Left ventricle myocardium inferior (tissue), 1 donor: Measurements from ENCODE around the gene FOCAD. TPM values are rescaled to one million over a fixed set of nuclear protein-coding genes. Genes with fewer than 3 reads are reported as not detected.

Source experiments
- DNase-seq: peaks from one replicate; pipeline ENCODE4 v3.0.0-alpha.2; 2020
- H3K27ac ChIP-seq: fragments of 200-600 bp; replicated peaks from 2 replicates; pipeline ENCODE4 v1.8.0; 2021
- H3K27me3 ChIP-seq: fragments of 200-600 bp; 2 replicates; pipeline ENCODE4 v1.8.0; 2021; ENCODE audit warnings: low read depth
- H3K36me3 ChIP-seq: fragments of 200-600 bp; 2 replicates; pipeline ENCODE4 v1.8.0; 2021
- H3K4me1 ChIP-seq: fragments of 200-600 bp; 2 replicates; pipeline ENCODE4 v1.8.0; 2021
- H3K4me3 ChIP-seq: fragments of 200-600 bp; 2 replicates; pipeline ENCODE4 v1.8.0; 2021; ENCODE audit warnings: mild to moderate bottlenecking, moderate library complexity
- H3K9me3 ChIP-seq: fragments of 200-600 bp; replicated peaks from 2 replicates; pipeline ENCODE4 v1.8.0; 2021
- CTCF ChIP-seq: fragments of 200-600 bp; IDR thresholded peaks from 2 replicates; pipeline ENCODE4 v1.8.0; 2021; ENCODE audit warnings: antibody characterized with exemption, mild to moderate bottlenecking, borderline replicate concordance
- intact Hi-C: fragments of 100-400 bp; cut with micrococcal nuclease; formaldehyde crosslinking; loops from one replicate; pipeline ENCODE4 v1.11.0; 2022
- total RNA-seq: library from RNA; stranded (reverse); fragmentation: NEBNext Ultra II Directional; extraction: Animal tissue kit (Norgen Biotek cat#: 25700); gene quantifications from one replicate; pipeline ENCODE4 v1.2.1, GENCODE V29; 2021
- donor health status: DM: no; HTN: yes; CAD: no; lungs with severe emphysema.

Gene FOCAD
- total RNA-seq, 1 donor from 2014 or later = 29.0 TPM

DNA sequence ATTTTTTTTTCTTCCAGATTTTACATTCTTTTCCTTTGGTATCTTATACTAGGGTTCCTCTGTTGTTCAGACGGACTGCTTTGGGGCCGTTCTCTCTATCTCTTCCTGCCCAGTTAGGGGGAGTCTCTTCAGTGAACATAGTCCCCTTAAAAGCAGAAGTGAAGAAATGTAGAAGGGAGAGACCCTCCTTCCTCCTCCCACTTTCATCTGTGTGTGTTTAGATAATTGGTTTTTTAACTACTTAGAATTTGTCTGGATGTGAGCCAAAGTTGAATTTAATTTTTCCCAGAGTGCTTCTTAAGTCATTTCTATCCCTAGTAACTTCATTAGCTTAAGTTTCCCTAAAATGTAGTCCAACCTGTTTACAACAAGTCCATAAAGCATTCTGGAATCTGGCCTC, 179.9 kb downstream of the FOCAD start:
- H3K4me3 ChIP-seq = no peak overlapping the region
- no peak overlapping the region for H3K27ac ChIP-seq
- no peak for DNase-seq
- H3K36me3 ChIP-seq = peaks cover 8% of the 10 kb centered on the region
- H3K4me1 ChIP-seq = no peaks in the 10 kb centered on the region
- TF ChIP-seq CTCF = no peak
- no peaks in the 10 kb centered on the region for H3K27me3 ChIP-seq
- intact Hi-C loops = no loop called here
- H3K9me3 ChIP-seq = no peaks in the 10 kb centered on the region

GRCh38 chr9:20865347-20865746, 181.3 kb downstream of the FOCAD start:
- H3K4me1 ChIP-seq = no peaks in the 10 kb centered on the region
- H3K9me3 ChIP-seq = no peaks in the 10 kb centered on the region
- H3K27me3 ChIP-seq = no peaks in the 10 kb centered on the region
- H3K4me3 ChIP-seq = no peak overlapping the region
- no peak for DNase-seq
- intact Hi-C loops = no loop called here
- TF ChIP-seq CTCF = no peak
- H3K36me3 ChIP-seq = peaks cover 8% of the 10 kb centered on the region
- no peak overlapping the region for H3K27ac ChIP-seq

GRCh38 chr9:20870115-20870514, 186.1 kb downstream of the FOCAD start:
- no peak for TF ChIP-seq CTCF
- H3K9me3 ChIP-seq = no peaks in the 10 kb centered on the region
- peaks cover 3% of the 10 kb centered on the region for H3K36me3 ChIP-seq
- intact Hi-C loops = no loop called here
- no peak overlapping the region for H3K27ac ChIP-seq
- no peak for DNase-seq
- no peaks in the 10 kb centered on the region for H3K27me3 ChIP-seq
- H3K4me1 ChIP-seq = peaks cover 7% of the 10 kb centered on the region
- H3K4me3 ChIP-seq = no peak overlapping the region

GRCh38 chr9:20872340-20872977, 188.4 kb downstream of the FOCAD start:
- no peak overlapping the region for H3K4me3 ChIP-seq
- H3K27me3 ChIP-seq = no peaks in the 10 kb centered on the region
- no peak for DNase-seq
- no peak for TF ChIP-seq CTCF
- H3K9me3 ChIP-seq = no peaks in the 10 kb centered on the region
- intact Hi-C loops = no loop called here
- peaks cover 5% of the 10 kb centered on the region for H3K36me3 ChIP-seq
- peaks cover 7% of the 10 kb centered on the region for H3K4me1 ChIP-seq
- no peak overlapping the region for H3K27ac ChIP-seq

DNA sequence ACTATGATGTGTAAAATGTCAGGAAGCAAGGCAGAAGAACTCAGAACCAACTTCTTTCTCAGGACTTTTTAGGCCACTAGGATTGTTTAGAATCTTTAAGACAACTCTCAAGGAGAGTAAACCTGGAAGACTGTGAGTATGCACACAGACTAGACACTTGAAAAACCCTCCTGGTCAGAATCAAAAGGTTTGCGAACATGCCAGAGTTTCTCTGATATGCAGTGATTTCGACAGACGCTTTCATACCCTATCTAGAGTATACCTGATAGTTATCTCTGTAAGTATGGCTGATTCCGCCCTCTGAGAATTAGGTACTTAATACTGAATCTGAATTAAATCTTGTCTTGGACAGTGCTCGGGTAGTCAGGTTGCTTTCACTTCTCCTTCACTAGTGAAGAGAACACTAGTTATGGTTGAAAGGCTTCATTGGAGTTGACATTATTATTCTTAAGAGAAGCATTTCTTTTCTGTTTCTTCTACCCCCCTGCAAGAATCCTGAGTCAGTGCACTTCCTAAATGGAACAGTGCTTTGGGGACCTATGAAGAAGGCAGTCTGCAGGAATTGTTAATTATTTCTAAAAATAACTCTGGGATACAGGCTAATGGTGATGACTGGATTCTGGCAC, 189.3 kb downstream of the FOCAD start:
- H3K27ac ChIP-seq = no peak overlapping the region
- intact Hi-C loops = no loop called here
- H3K4me1 ChIP-seq = peaks cover 7% of the 10 kb centered on the region
- no peak for TF ChIP-seq CTCF
- H3K36me3 ChIP-seq = peaks cover 7% of the 10 kb centered on the region
- no peak for DNase-seq
- no peaks in the 10 kb centered on the region for H3K9me3 ChIP-seq
- H3K27me3 ChIP-seq = no peaks in the 10 kb centered on the region
- no peak overlapping the region for H3K4me3 ChIP-seq
